Fibroblast of skin of back (primary cell): ENCODE results near the gene TRPV2.
A peak's percentile ranks its signal among the peaks of the same experiment; 100 is the strongest.

ENCODE experiments used
- DNase-seq: peaks from one replicate; pipeline ENCODE4 v3.0.0-alpha.2; 2013

TRPV2 gene

DNA sequence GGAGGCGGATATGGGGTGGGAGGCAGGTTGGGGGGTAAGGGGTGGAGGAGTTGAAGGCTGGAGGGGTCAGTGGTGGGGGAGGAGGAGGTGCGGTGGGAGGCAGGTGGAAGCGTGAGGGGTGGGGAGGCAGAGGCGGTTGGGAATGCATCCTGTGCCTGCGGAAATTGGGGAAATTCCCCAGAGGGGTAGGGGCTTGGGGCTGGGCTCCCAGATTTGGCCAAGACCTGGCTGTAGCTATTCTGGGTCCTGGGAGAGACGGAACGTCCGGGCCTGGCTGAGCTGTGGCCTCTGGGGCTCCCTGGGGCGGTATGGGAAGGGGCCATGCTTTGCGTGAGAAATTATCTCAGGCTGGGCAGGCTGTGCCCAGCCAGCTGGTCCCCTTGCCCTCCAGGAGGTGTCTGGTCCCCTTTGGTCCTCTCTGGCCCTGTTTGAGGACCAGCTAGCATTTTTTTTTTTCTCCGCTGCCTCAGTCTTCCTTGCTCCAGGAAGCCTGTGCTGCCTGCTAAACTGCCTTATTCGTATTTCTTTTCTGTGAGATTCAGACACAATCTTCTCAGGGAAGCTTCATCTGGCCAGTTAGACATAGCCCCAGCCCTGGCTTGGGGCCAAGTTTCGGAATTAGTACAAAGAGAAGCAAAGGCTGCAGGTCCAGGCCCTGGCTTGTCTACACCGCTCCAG is 7.3 kb upstream of the TRPV2 start:
- DNase-seq: peak; percentile 38

- DNase-seq: no peak
Observed at GRCh38 chr17:16417399-16417798, 2.0 kb downstream of the TRPV2 start.

- peak; percentile 68 for DNase-seq
Observed at GRCh38 chr17:16417896-16418684, 2.7 kb downstream of the TRPV2 start.

GRCh38 chr17:16418685-16419068 is 3.3 kb downstream of the TRPV2 start:
- no peak for DNase-seq

DNA sequence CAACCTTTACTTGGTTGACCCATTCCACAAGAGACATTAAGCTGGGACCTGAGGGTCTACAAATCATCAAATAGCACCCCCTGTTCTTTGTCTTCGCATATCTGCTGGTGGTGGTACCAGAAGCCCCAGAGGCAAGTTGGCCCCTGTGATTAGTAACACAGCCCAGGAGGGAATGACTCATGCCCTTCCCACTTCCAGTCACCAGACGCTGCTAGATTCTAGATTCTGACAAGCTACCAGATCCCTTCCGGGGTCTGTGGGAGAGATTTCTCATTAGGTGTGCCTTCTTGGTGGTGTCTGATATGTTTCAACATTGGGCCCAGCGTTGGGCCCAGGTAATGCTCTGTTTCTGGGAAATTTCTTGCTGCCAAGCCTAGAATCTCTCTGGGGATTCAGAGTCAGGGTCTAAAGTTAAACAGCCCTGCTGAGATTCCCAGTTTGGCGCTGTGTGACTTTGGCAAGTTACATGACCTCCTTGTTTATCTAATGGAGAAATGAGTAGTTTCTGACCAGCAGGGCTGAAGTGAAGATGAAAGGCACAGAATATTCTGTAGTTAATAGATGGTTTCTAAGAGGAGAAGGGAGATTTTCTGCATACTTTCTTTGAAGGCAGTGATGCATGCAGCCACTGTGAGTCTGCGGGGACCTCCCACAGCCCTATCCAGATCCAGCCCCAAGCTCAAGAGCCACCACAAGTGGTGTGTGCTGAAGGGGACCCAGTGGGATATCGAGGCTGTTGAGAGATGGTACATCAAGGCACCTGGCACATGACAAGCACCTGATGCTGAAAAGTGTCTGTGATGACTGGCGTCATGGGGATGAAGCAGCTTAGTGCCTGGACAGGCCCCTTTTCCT is 3.9 kb downstream of the TRPV2 start:
- DNase-seq: peak; percentile 90

DNA sequence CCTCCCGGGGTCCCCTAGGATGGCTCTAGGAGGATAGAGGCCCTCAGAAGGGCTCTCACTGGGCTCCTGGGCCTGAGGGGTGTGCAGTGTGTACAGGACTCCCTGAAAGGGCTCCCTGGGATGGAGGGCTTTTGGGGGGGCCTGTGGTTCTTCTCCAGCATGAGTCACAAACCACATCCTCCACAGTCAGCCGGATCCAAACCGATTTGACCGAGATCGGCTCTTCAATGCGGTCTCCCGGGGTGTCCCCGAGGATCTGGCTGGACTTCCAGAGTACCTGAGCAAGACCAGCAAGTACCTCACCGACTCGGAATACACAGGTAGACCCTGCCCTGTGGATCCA is 4.5 kb downstream of the TRPV2 start:
- DNase-seq: peak; percentile 83

GRCh38 chr17:16422416-16422815 is 7.0 kb downstream of the TRPV2 start:
- DNase-seq: no peak

GRCh38 chr17:16423226-16423872 is 8.0 kb downstream of the TRPV2 start:
- no peak for DNase-seq

GRCh38 chr17:16425202-16425601 is 9.8 kb downstream of the TRPV2 start:
- no peak for DNase-seq

- no peak for DNase-seq
Observed at GRCh38 chr17:16425698-16426659, 10.6 kb downstream of the TRPV2 start.

DNA sequence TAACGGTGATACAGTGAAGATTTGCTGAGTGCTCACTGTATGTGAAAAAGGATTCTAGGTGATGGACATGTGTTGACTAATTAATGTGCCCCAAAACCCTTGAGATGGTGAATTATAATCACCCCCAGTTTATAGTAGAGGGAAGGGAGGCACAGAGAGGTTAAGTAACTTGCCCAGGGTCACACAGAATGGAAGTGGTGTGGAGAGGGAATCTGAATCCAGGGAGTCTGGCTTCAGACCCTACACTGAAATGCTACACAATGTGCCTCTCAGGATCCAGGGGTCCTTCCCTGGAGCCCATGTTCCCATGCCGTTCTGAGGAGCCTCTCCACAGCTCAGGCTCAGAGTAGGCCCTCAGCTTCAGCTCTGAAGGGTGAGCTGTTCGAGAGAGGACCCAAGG is 11.6 kb downstream of the TRPV2 start:
- DNase-seq: no peak

DNA sequence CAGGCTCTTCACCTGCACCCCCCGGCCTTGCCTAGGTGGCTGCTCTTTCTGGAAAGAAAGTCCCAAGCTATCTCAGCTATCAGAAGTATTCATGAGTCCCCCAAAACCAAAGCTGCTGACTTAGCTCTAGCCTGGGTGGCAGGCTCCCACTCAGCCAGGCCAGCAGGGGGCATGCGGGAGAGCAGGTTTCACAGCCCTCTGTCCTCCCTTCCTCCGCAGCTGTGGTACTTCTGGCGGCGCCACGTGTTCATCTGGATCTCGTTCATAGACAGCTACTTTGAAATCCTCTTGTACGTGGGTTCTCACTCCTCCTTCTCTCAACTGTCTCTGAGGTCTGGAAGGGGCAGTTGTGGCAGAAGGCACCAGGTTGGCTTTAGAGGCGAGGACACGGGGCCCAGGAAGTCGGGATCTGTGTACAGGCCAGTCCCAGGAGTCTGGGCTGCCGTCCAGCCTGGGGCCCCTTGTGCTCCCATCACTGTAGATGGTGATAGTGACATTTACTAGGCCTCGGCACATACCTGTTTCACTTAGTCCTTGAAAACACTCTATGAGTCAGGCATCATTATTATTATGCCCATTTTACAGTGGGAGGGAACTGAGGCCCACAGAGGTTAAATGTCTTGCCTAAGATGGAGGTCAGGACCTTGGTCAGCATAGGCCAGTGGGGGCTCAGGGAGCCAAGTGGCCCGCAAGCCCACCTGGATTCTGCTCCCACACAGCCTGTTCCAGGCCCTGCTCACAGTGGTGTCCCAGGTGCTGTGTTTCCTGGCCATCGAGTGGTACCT is 12.9 kb downstream of the TRPV2 start:
- DNase-seq: peak; percentile 64

GRCh38 chr17:16429083-16429482 is 13.7 kb downstream of the TRPV2 start:
- no peak for DNase-seq

GRCh38 chr17:16430650-16431049 is 15.3 kb downstream of the TRPV2 start:
- no peak for DNase-seq

GRCh38 chr17:16432017-16432416 is 16.6 kb downstream of the TRPV2 start:
- no peak for DNase-seq

DNA sequence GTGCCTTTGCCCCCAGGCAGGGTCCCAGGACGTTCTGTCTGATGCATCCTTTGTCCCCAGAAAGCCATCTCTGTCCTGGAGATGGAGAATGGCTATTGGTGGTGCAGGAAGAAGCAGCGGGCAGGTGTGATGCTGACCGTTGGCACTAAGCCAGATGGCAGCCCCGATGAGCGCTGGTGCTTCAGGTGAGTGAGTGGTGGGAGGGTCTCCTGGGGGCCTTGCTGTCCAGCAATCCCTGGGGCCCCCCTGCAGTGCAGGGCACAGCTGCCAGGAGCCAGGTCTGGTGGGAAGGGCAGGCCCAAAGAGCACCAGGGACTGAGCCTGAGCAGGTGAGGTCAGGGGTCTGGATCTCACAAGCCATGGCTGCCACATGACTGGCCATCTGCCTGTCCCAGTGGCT is 18.1 kb downstream of the TRPV2 start:
- DNase-seq: no peak

- no peak for DNase-seq
Observed at GRCh38 chr17:16434662-16435061, 19.3 kb downstream of the TRPV2 start.

DNA sequence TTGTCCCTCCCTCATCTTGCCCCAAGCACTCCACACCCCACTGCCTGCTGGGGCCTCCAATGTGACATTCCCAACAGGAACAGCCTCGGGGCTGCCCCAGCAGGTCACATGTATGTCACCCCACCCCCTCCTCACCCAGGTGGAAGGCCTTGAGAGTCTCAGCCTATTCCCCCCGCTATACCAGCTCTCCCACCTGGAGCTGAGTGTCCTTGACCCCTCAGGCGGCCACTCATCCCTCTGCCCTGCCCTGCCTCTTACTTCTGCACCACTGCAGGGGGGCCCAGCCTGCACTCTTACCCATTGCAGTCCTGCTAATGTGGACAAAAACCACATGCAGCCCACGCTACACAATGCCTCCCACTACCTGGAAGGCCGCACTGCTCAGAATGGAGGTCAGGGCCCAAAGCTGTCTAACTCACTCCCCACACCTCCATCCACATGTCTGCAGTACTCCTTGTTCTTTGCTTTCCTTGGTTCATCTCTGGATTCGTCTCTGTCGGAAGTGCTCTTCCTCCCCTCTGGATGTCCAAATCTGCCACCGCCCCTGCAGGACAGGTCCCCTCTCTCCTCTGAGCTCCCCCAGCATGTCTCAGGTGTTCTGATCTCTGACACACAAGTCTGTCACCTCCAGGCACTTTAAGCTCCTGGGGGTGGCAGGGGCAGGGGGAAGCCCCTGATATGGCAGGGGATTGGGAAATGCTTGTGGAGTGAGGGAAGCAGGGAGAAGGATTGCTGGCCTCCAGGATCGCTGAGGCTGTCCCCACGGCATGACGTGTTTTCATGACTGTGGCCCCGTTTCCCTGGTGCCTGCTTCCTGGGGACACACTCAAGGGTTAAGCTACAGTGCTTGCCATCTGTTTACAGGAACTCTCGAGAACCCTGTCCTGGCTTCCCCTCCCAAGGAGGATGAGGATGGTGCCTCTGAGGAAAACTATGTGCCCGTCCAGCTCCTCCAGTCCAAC is 20.8 kb downstream of the TRPV2 start:
- no peak for DNase-seq

DNA sequence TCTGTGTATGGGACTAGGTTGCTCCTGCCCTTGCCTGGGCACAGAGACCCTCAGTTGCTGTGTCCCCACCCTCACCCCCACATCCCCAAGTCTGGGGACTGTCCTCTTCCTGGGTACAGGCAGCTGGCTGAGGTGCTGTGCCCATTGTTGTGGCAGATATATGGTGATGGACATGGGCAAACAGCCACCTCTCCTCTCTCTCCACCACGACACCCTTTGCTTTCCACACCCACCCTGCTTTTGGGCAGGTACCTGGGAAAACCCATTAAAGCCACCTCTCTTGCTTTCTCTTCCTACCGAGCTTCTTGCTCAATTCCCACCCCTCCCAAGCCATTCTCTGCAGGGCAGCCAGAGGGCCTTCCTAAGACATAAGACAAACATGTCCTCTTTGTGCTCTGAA is 21.7 kb downstream of the TRPV2 start:
- DNase-seq: no peak

GRCh38 chr17:16438173-16438556 is 22.8 kb downstream of the TRPV2 start:
- no peak for DNase-seq
